IMR-90 (cell line): ENCODE data around the gene CACNA2D4. TPM values are rescaled to one million over a fixed set of nuclear protein-coding genes. Genes with fewer than 3 reads are reported as not detected.

ENCODE experiments used
- ATAC-seq: fragments of 200-7000 bp; cut with Tn5 transposase; 2 replicates; pipeline ENCODE4 v1.9.1; 2020; ENCODE audit warnings: low read depth, mild to moderate bottlenecking, moderate library complexity
- BruUV-seq: library from RNA; stranded (reverse); fragments of 400-500 nt; replicated peaks from 2 replicates; lab custom pipeline; 2021; lab: Mats Ljungman, UMichigan
- CTCF ChIA-PET: fragments of 300-600 bp; formaldehyde crosslinking; extraction: SDS; loops from one replicate; lab custom pipeline; 2021; ENCODE audit warnings: antibody characterized with exemption; lab: Yijun Ruan, JAX
- POLR2A ChIA-PET: fragments of 300-600 bp; sonication (Branson Sonifier 250); formaldehyde crosslinking; loops from one replicate; lab custom pipeline; 2022; ENCODE audit warnings: antibody characterized with exemption; ENCODE audit not compliant: unreplicated experiment; lab: Charles Lee
- DNase-seq: peaks from one replicate; pipeline ENCODE4 v3.0.0; 2013
- H2AFZ ChIP-seq: replicated peaks from 2 replicates; pipeline ENCODE3; 2013; ENCODE audit warnings: low read length, mild to moderate bottlenecking; ENCODE audit not compliant: poor library complexity
- H2AK5ac ChIP-seq: 2 replicates; pipeline ENCODE4 v1.6.1; 2013; ENCODE audit warnings: low read depth, low read length, inconsistent platforms
- H2AK9ac ChIP-seq: replicated peaks from 2 replicates; pipeline ENCODE3; 2013; ENCODE audit warnings: mild to moderate bottlenecking, low read depth, low read length, moderate library complexity; ENCODE audit not compliant: poor library complexity
- H2BK120ac ChIP-seq: 2 replicates; pipeline ENCODE4 v1.6.1; 2013; ENCODE audit warnings: low read depth, low read length, inconsistent platforms
- H2BK15ac ChIP-seq: 3 replicates; pipeline ENCODE4 v1.6.1; 2013; ENCODE audit warnings: low read depth, low read length, inconsistent platforms
- H2BK20ac ChIP-seq: 2 replicates; pipeline ENCODE4 v1.6.1; 2013; ENCODE audit warnings: low read depth, mild to moderate bottlenecking, inconsistent platforms, low read length, moderate library complexity
- H2BK5ac ChIP-seq: 2 replicates; pipeline ENCODE4 v1.6.1; 2013; ENCODE audit warnings: mild to moderate bottlenecking, low read depth, low read length, inconsistent platforms; ENCODE audit not compliant: poor library complexity, severe bottlenecking
- H3K14ac ChIP-seq: replicated peaks from 2 replicates; pipeline ENCODE4 v1.6.1; 2013; ENCODE audit warnings: low read depth, low read length, inconsistent platforms
- H3K18ac ChIP-seq: 2 replicates; pipeline ENCODE4 v1.6.1; 2013; ENCODE audit warnings: low read depth, low read length, control low read depth
- H3K23ac ChIP-seq: 2 replicates; pipeline ENCODE4 v1.6.1; 2013; ENCODE audit warnings: low read depth, low read length, inconsistent platforms
- H3K27ac ChIP-seq: 2 replicates; pipeline ENCODE4 v1.5.1; 2013; ENCODE audit warnings: mild to moderate bottlenecking, control low read depth, low read length; ENCODE audit not compliant: insufficient read depth
- H3K27me3 ChIP-seq: 2 replicates; pipeline ENCODE4 v1.6.1; 2013; ENCODE audit warnings: low read length; ENCODE audit not compliant: control insufficient read depth, insufficient read depth
- H3K36me3 ChIP-seq: 2 replicates; pipeline ENCODE4 v1.6.1; 2013; ENCODE audit warnings: low read length, mixed read lengths; ENCODE audit not compliant: control insufficient read depth, insufficient read depth
- H3K4ac ChIP-seq: 2 replicates; pipeline ENCODE4 v1.6.1; 2013; ENCODE audit warnings: low read depth, low read length, inconsistent platforms
- H3K4me1 ChIP-seq: 2 replicates; pipeline ENCODE4 v1.6.1; 2013; ENCODE audit warnings: low read length, mixed read lengths; ENCODE audit not compliant: control insufficient read depth, insufficient read depth
- H3K4me2 ChIP-seq: 2 replicates; pipeline ENCODE4 v1.6.1; 2013; ENCODE audit warnings: low read depth, mild to moderate bottlenecking, control low read depth, low read length, moderate library complexity
- H3K4me3 ChIP-seq: 2 replicates; pipeline ENCODE4 v1.5.1; 2013; ENCODE audit warnings: low read depth, mild to moderate bottlenecking, control low read depth, low read length, moderate library complexity; ENCODE audit not compliant: insufficient read depth
- H3K56ac ChIP-seq: 2 replicates; pipeline ENCODE4 v1.6.1; 2013; ENCODE audit warnings: low read length, inconsistent platforms; ENCODE audit not compliant: insufficient read depth; ENCODE audit errors: extremely low read depth
- H3K79me1 ChIP-seq, 2 experiments: 2 replicates each; pipeline ENCODE4 v1.6.1; 2013; ENCODE audit warnings: low read length in 2 of 2, inconsistent platforms in 1 of 2, low read depth in 1 of 2
- H3K9ac ChIP-seq: 2 replicates; pipeline ENCODE4 v1.6.1; 2013; ENCODE audit warnings: low read depth, low read length, control low read depth
- H3K9me1 ChIP-seq: 2 replicates; pipeline ENCODE4 v1.6.1; 2013; ENCODE audit warnings: low read length, inconsistent platforms; ENCODE audit not compliant: insufficient read depth
- H3K9me3 ChIP-seq: 2 replicates; pipeline ENCODE4 v1.6.1; 2013; ENCODE audit warnings: low read length; ENCODE audit not compliant: control insufficient read depth, insufficient read depth
- H4K20me1 ChIP-seq: 2 replicates; pipeline ENCODE4 v1.6.1; 2013; ENCODE audit warnings: low read length, inconsistent platforms; ENCODE audit not compliant: insufficient read depth
- H4K5ac ChIP-seq: 2 replicates; pipeline ENCODE4 v1.6.1; 2013; ENCODE audit warnings: mild to moderate bottlenecking, low read depth, low read length, control low read depth
- H4K8ac ChIP-seq, 2 experiments: 2 replicates each; pipeline ENCODE4 v1.6.1; 2013; ENCODE audit warnings: low read depth in 2 of 2, low read length in 2 of 2, control low read depth in 1 of 2, inconsistent platforms in 1 of 2
- H4K91ac ChIP-seq: 2 replicates; pipeline ENCODE4 v1.6.1; 2013; ENCODE audit warnings: low read depth, low read length, inconsistent platforms; ENCODE audit not compliant: insufficient read depth
- BHLHE40 ChIP-seq: fragments of 150-350 bp; IDR thresholded peaks from 2 replicates; pipeline ENCODE4 v1.6.1; 2016; ENCODE audit warnings: mild to moderate bottlenecking, low read depth, low read length
- CHD1 ChIP-seq: IDR thresholded peaks from 2 replicates; pipeline ENCODE4 v1.6.1; 2012; ENCODE audit warnings: low read depth, low read length, improper control_type of control experiment
- MAFK ChIP-seq: IDR thresholded peaks from 2 replicates; pipeline ENCODE4 v1.6.1; 2012; ENCODE audit warnings: low read depth, low read length, improper control_type of control experiment
- MAZ ChIP-seq: IDR thresholded peaks from 2 replicates; pipeline ENCODE4 v1.6.1; 2012; ENCODE audit warnings: low read depth, mild to moderate bottlenecking, low read length, improper control_type of control experiment, moderate library complexity, borderline replicate concordance
- RAD21 ChIP-seq: IDR thresholded peaks from 2 replicates; pipeline ENCODE4 v1.6.1; 2012; ENCODE audit warnings: low read length, improper control_type of control experiment
- RFX5 ChIP-seq: IDR thresholded peaks from 2 replicates; pipeline ENCODE4 v1.8.0; 2012; ENCODE audit warnings: low read depth, mild to moderate bottlenecking, low read length, moderate library complexity
- WGBS, 2 experiments: methylation state at CpG; one replicate each; pipeline versions ENCODE4 v1.1.5 to v1.1.7; 2013; ENCODE audit warnings: missing lambda C conversion rate in 2 of 2; ENCODE audit not compliant: insufficient read length in 1 of 2; ENCODE audit errors: extremely low coverage in 2 of 2; 5-methylcytosine and 5-hydroxymethylcytosine counted together
- dilution Hi-C: fragments of 300-500 bp; cut with HindIII; formaldehyde crosslinking; loops from one replicate; pipeline ENCODE4 v1.14.3; 2018; ENCODE audit warnings: low sequenced_read_pairs; ENCODE audit not compliant: unreplicated experiment
- in situ Hi-C: fragments of 300-500 bp; cut with MboI; formaldehyde crosslinking; loops from 3 replicates; pipeline ENCODE4 v1.14.3; 2019; ENCODE audit warnings: low sequenced_read_pairs, inconsistent platforms, mixed read lengths
- intact Hi-C: fragments of 100-400 bp; cut with micrococcal nuclease; formaldehyde crosslinking; loops from 2 replicates; pipeline ENCODE4 v1.10.0; 2022
- polyA plus RNA-seq, 3 experiments: library from polyadenylated mRNA; depleted of rRNA; stranded (reverse); fragments of >200 nt; gene quantifications; 2 replicates each; pipeline ENCODE4 v1.2.3, GENCODE V29; 2012; ENCODE audit warnings: low replicate concordance in 1 of 3
- total RNA-seq: library from RNA; depleted of rRNA; stranded (reverse); fragments of >200 nt; gene quantifications from 2 replicates; pipeline ENCODE4 v1.2.3, GENCODE V29; 2012
- TF ChIP-seq, protein P1 (sequence below): fragments of 150-350 bp; IDR thresholded peaks from 2 replicates; pipeline ENCODE4 v1.6.1; 2016; ENCODE audit warnings: low read depth, mild to moderate bottlenecking, low read length, moderate library complexity, borderline replicate concordance

CACNA2D4 gene
- total and polyA plus RNA-seq, 2 of the 4 experiments (the other 2 are of a cell fraction) = 0.18 to 0.22 TPM

DNA sequence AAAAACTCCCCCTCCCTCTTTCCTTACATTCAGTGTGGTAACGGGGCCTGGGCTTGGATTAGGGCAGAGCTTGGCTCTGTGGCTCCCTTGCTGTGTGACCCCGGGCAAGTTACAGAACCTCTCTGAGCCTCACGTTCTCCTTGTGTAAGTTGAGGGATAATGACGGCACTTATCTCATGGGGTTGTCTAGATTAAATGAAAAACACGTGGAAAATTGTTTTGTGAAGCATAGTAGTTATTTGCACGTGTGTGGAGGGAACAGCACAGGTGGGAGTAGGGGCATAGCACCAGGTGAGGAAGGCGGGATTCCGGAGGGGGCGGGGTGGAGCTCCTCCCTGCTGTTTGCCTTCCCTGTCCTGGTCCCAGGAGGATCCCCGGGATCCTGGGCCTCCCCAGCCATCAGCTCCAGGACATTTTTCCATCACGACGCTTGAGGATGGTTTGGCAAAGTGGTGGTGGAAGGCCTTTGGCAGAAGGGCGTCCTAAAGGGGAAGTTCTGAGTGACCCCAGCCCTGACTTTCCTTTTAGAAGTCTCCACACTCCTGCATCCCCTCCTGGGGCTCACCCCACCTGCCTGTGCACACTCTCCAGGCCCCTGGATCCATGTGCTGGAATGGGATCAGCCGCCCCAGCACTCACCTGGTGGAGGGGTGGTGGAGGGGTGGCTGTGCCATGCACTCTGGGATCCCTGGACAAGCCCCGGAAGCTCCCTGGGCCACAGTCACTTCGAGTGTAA, 75.4 kb downstream of the CACNA2D4 start:
- dilution Hi-C loops (no loop called here), intact Hi-C loops (no loop called here), in situ Hi-C loops (no loop called here)
- 58% methylated on average over 3 of the region's 16 CpGs; no CpG with 5 or more reads in 1 of the 2 experiments for WGBS, 2 experiments
- no peak overlapping the region for H2BK5ac ChIP-seq
- H2AK9ac ChIP-seq = no peak overlapping the region
- TF ChIP-seq MAFK (no peak), RFX5 (no peak), BHLHE40 (no peak), RAD21 (no peak), MAZ (no peak), CHD1 (no peak)
- TF ChIP-seq, protein P1, sequence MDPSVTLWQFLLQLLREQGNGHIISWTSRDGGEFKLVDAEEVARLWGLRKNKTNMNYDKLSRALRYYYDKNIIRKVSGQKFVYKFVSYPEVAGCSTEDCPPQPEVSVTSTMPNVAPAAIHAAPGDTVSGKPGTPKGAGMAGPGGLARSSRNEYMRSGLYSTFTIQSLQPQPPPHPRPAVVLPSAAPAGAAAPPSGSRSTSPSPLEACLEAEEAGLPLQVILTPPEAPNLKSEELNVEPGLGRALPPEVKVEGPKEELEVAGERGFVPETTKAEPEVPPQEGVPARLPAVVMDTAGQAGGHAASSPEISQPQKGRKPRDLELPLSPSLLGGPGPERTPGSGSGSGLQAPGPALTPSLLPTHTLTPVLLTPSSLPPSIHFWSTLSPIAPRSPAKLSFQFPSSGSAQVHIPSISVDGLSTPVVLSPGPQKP = no peak
- ATAC-seq (no peak), DNase-seq (no peak)
- H3K23ac ChIP-seq = no peak overlapping the region
- no peak overlapping the region for H3K9ac ChIP-seq
- no peak overlapping the region for H2BK120ac ChIP-seq
- H3K14ac ChIP-seq = no peak overlapping the region
- H3K9me3 ChIP-seq = no peaks in the 10 kb centered on the region
- no peak overlapping the region for H2AFZ ChIP-seq
- H2BK15ac ChIP-seq = no peak overlapping the region
- no peaks in the 10 kb centered on the region for H3K36me3 ChIP-seq
- H4K91ac ChIP-seq = no peak overlapping the region
- no peaks in the 10 kb centered on the region for H4K20me1 ChIP-seq
- ChIA-PET POLR2A (no interaction called here), CTCF (no interaction called here)
- no peak overlapping the region for H4K5ac ChIP-seq
- no peak overlapping the region for H3K4ac ChIP-seq
- no peak overlapping the region for H3K4me3 ChIP-seq
- H3K9me1 ChIP-seq = no peaks in the 10 kb centered on the region
- no peak overlapping the region for H2BK20ac ChIP-seq
- BruUV-seq = no TSS peak
- no peak overlapping the region for H2AK5ac ChIP-seq
- H3K4me2 ChIP-seq = no peak overlapping the region
- no peak overlapping the region for H3K27ac ChIP-seq
- H3K4me1 ChIP-seq = no peaks in the 10 kb centered on the region
- H4K8ac ChIP-seq = no peak overlapping the region
- no peaks in the 10 kb centered on the region for H3K79me1 ChIP-seq
- H3K18ac ChIP-seq = no peak overlapping the region
- H3K56ac ChIP-seq = no peak overlapping the region
- H3K27me3 ChIP-seq = peaks cover 78% of the 10 kb centered on the region
